HT-29 (cell line): ENCODE measurements around the gene CCDC182. TPM values are rescaled to one million over a fixed set of nuclear protein-coding genes. Genes with fewer than 3 reads are reported as not detected.

Experiments used
- DNase-seq: peaks from one replicate; pipeline ENCODE4 v3.0.0-alpha.2; 2015; ENCODE audit warnings: low spot score
- total RNA-seq: library from RNA; depleted of rRNA; stranded (reverse); fragments of >200 nt; shearing (Covaris generic); gene quantifications from 2 replicates; pipeline ENCODE4 v1.2.3, GENCODE V29; 2014

Gene CCDC182
- total RNA-seq, 1 experiment from 2014 or later, result not detected

GRCh38 chr17:57727630-57728175 lies 17.4 kb downstream of the CCDC182 start:
- DNase-seq, result no peak

GRCh38 chr17:57726838-57727237 lies 18.3 kb downstream of the CCDC182 start:
- no peak for DNase-seq

- no peak for DNase-seq
These were observed 18.8 kb downstream of the CCDC182 start for GRCh38 chr17:57726213-57726790.

GRCh38 chr17:57724729-57725125 lies 20.4 kb downstream of the CCDC182 start:
- no peak for DNase-seq

GRCh38 chr17:57724026-57724728 lies 20.9 kb downstream of the CCDC182 start:
- no peak for DNase-seq

- no peak for DNase-seq
These were observed 21.6 kb downstream of the CCDC182 start for GRCh38 chr17:57723427-57724025.

- DNase-seq, result no peak
These were observed 22.4 kb downstream of the CCDC182 start for GRCh38 chr17:57722704-57723043.

GRCh38 chr17:57721967-57722703 lies 23.0 kb downstream of the CCDC182 start:
- DNase-seq, result no peak

- DNase-seq, result no peak
These were observed 24.6 kb downstream of the CCDC182 start for GRCh38 chr17:57720386-57721035.

- no peak for DNase-seq
These were observed 26.2 kb downstream of the CCDC182 start for GRCh38 chr17:57718878-57719277.

- no peak for DNase-seq
These were observed 29.1 kb downstream of the CCDC182 start for GRCh38 chr17:57715981-57716380.

- DNase-seq, result no peak
These were observed 30.4 kb downstream of the CCDC182 start for GRCh38 chr17:57714665-57715180.

GRCh38 chr17:57713140-57713539 lies 32.0 kb downstream of the CCDC182 start:
- no peak for DNase-seq

- no peak for DNase-seq
These were observed 36.7 kb downstream of the CCDC182 start for GRCh38 chr17:57708410-57708809.

- DNase-seq, result no peak
These were observed 37.2 kb downstream of the CCDC182 start for GRCh38 chr17:57707892-57708291.

- DNase-seq, result no peak
These were observed 38.3 kb downstream of the CCDC182 start for GRCh38 chr17:57706761-57707160.

GRCh38 chr17:57705921-57706695 lies 39.0 kb downstream of the CCDC182 start:
- DNase-seq, result no peak

GRCh38 chr17:57704448-57704847 lies 40.7 kb downstream of the CCDC182 start:
- DNase-seq, result no peak

GRCh38 chr17:57703273-57703672 lies 41.8 kb downstream of the CCDC182 start:
- DNase-seq, result no peak

GRCh38 chr17:57701124-57701523 lies 44.0 kb downstream of the CCDC182 start:
- DNase-seq, result no peak
